Activated CD8-positive, alpha-beta T cell treated with anti-CD3 and anti-CD28 coated beads for 36 hours (primary cell): ENCODE data around the gene MPPED1. TPM values are rescaled to one million over a fixed set of nuclear protein-coding genes. Genes with fewer than 3 reads are reported as not detected.

Source experiments
- ATAC-seq: fragments of 200-7000 bp; cut with Tn5 transposase; one replicate; pipeline ENCODE4 v1.10.0; 2021; ENCODE audit warnings: mild to moderate bottlenecking, moderate library complexity
- CTCF ChIA-PET: fragments of 350-600 bp; sonication (Branson Sonifier 250); formaldehyde crosslinking; loops from one replicate; lab custom pipeline; 2021; ENCODE audit warnings: antibody characterized with exemption; lab: Charles Lee
- POLR2A ChIA-PET: fragments of 350-600 bp; sonication (Branson Sonifier 250); formaldehyde crosslinking; loops from one replicate; lab custom pipeline; 2021; ENCODE audit warnings: antibody characterized with exemption; lab: Charles Lee
- DNase-seq: peaks from one replicate; pipeline ENCODE4 v3.0.0-alpha.2; 2020
- H3K27ac Mint-ChIP-seq: one replicate; pipeline ENCODE4 v1.8.0; 2021; ENCODE audit warnings: mild to moderate bottlenecking, mixed read lengths
- H3K27me3 Mint-ChIP-seq: one replicate; pipeline ENCODE4 v1.8.0; 2021; ENCODE audit warnings: mixed read lengths
- H3K36me3 Mint-ChIP-seq: one replicate; pipeline ENCODE4 v1.8.0; 2021; ENCODE audit warnings: low read depth, mixed read lengths
- H3K4me1 Mint-ChIP-seq: one replicate; pipeline ENCODE4 v1.8.0; 2021; ENCODE audit warnings: low read depth, mixed read lengths
- H3K4me3 Mint-ChIP-seq: one replicate; pipeline ENCODE4 v1.8.0; 2021; ENCODE audit warnings: mild to moderate bottlenecking, moderate library complexity, mixed read lengths
- H3K9me3 Mint-ChIP-seq: one replicate; pipeline ENCODE4 v1.8.0; 2021; ENCODE audit warnings: mixed read lengths
- intact Hi-C: fragments of 100-400 bp; cut with micrococcal nuclease; formaldehyde crosslinking; loops from one replicate; pipeline ENCODE4 v1.10.0; 2022
- total RNA-seq, 2 experiments: library from RNA; stranded (reverse); gene quantifications; one replicate each; pipeline ENCODE4 v1.2.3, GENCODE V29; 2021
- TF ChIP-seq, protein P1 (sequence below): fragments of 200-600 bp; IDR thresholded peaks from one replicate; pipeline ENCODE4 v1.8.0; 2022; ENCODE audit warnings: antibody characterized with exemption, mild to moderate bottlenecking

MPPED1 gene
- total RNA-seq, 2 experiments from 2014 or later = not detected

DNA sequence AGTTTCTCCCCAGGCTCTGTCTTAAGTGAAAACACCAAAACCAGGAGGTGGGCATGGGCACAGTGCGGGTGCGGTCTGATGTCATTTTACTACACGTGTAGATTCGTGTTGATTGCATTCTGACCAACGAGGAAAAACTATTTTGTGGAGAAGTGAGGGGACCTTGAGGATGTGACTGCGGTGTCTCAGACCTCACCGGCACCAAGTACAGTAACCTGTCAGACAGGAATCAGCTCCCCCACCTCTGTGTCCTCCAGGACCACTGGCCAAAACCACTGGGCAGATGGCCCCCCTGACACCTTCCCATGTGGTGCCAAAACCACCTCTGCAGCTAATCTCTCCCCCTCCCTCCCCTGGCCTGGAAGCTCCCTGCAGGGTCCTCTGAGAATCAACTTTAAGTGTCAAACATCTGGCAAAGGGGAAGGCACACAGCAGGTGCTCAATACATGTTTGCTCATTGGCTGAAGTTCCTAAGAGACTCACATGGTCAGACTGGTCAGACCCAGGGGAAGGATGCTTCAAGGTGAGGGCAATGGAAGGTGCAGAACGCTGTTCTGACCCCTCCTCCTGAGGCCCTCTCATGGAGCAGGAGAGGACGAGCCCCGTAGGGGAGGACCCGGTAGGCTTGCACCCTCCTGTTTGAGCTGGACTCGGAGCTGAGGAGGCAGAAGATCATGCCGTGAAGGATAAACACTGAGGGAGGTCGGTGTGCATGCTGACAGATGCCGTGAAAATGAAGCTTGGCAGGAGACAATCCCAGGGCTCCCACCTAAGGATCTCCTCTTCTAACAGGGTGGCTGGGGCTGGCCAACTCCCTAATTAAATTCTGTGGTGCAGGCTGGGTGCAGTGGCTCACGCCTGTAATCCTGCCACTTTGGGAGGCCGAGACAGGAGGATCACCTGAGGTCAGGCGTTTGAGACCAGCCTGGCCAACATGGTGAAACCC, 129.9 kb downstream of the MPPED1 start:
- CTCF ChIA-PET = no interaction called here
- H3K4me3 Mint-ChIP-seq = no peak overlapping the region
- TF ChIP-seq, protein P1, sequence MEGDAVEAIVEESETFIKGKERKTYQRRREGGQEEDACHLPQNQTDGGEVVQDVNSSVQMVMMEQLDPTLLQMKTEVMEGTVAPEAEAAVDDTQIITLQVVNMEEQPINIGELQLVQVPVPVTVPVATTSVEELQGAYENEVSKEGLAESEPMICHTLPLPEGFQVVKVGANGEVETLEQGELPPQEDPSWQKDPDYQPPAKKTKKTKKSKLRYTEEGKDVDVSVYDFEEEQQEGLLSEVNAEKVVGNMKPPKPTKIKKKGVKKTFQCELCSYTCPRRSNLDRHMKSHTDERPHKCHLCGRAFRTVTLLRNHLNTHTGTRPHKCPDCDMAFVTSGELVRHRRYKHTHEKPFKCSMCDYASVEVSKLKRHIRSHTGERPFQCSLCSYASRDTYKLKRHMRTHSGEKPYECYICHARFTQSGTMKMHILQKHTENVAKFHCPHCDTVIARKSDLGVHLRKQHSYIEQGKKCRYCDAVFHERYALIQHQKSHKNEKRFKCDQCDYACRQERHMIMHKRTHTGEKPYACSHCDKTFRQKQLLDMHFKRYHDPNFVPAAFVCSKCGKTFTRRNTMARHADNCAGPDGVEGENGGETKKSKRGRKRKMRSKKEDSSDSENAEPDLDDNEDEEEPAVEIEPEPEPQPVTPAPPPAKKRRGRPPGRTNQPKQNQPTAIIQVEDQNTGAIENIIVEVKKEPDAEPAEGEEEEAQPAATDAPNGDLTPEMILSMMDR = no peak
- H3K4me1 Mint-ChIP-seq = no peaks in the 10 kb centered on the region
- peaks cover 7% of the 10 kb centered on the region for H3K27me3 Mint-ChIP-seq
- no peaks in the 10 kb centered on the region for H3K9me3 Mint-ChIP-seq
- DNase-seq (no peak), ATAC-seq (no peak)
- no peak overlapping the region for H3K27ac Mint-ChIP-seq
- POLR2A ChIA-PET = interaction anchor here (0.5 kb wide), 1 partner anchor 246 kb away, joined by 3 read pairs; no protein-coding TSS in a partner anchor
- intact Hi-C loops = no loop called here
- H3K36me3 Mint-ChIP-seq = no peaks in the 10 kb centered on the region

DNA sequence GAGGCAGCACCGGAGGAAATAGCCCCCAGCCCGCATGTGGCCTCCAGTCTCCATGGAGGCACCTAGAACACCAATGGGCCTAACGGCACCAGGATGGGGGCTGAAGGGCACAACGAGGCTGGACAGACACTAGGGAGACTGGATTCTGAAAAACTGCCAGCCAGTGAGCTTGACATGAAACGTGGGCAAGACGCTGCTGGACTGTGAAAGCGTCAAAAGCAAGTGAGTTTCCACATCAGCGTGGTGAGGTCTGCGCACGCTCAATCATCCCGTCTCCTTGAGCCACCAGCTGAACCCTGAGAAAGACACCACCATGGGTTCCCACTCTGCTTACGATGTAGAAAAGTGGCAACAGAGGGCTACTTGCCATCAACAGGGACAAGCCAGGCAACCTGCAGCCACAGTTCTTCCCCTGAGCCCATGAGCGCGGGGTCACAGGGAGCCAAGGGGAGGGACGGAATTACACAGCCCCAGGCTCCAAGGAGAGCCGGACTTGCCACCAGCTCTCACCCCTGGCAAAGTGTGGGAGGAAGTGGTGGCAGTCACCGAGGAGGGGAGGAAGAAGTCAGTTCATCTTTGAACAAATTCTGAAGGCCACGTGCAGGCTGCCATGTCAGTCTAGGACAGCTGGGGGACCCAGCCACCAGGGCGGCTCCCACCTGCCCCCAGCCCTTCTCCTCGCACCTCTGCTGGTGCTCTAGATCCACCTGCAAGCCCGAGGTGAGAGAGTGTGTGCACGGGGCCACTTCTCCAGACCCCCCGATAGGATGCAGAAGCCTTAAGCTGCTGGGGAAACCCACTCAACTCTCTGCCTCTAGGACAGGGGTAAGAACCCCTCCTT, 131.1 kb downstream of the MPPED1 start:
- CTCF ChIA-PET = no interaction called here
- Mint-ChIP-seq H3K9me3 (no peaks in the 10 kb centered on the region), H3K27ac (no peak overlapping the region), H3K27me3 (peaks cover 9% of the 10 kb centered on the region), H3K36me3 (no peaks in the 10 kb centered on the region), H3K4me3 (no peak overlapping the region), H3K4me1 (no peaks in the 10 kb centered on the region)
- POLR2A ChIA-PET = no interaction called here
- DNase-seq = no peak
- no peak for ATAC-seq
- intact Hi-C loops = no loop called here
- TF ChIP-seq, protein P1 = no peak

GRCh38 chr22:43543522-43544288, 131.9 kb downstream of the MPPED1 start:
- intact Hi-C loops = no loop called here
- Mint-ChIP-seq H3K4me1 (no peaks in the 10 kb centered on the region), H3K36me3 (no peaks in the 10 kb centered on the region), H3K27me3 (peaks cover 7% of the 10 kb centered on the region), H3K9me3 (no peaks in the 10 kb centered on the region), H3K27ac (no peak overlapping the region), H3K4me3 (no peak overlapping the region)
- TF ChIP-seq, protein P1 = no peak
- no peak for ATAC-seq
- POLR2A ChIA-PET = no interaction called here
- CTCF ChIA-PET = no interaction called here
- DNase-seq = no peak

GRCh38 chr22:43544289-43544673, 132.5 kb downstream of the MPPED1 start:
- H3K4me1 Mint-ChIP-seq = no peaks in the 10 kb centered on the region
- ChIA-PET POLR2A (interaction anchor here (1.0 to 1.2 kb wide), 2 partner anchors 16 to 59 kb away, joined by 3 to 4 read pairs; no protein-coding TSS in a partner anchor), CTCF (no interaction called here)
- intact Hi-C loops = no loop called here
- ATAC-seq (no peak), DNase-seq (no peak)
- H3K4me3 Mint-ChIP-seq = no peak overlapping the region
- no peak overlapping the region for H3K27ac Mint-ChIP-seq
- H3K27me3 Mint-ChIP-seq = peaks cover 7% of the 10 kb centered on the region
- H3K9me3 Mint-ChIP-seq = no peaks in the 10 kb centered on the region
- TF ChIP-seq, protein P1 = no peak
- no peaks in the 10 kb centered on the region for H3K36me3 Mint-ChIP-seq
